GM12873 (cell line): Measurements from ENCODE around the gene NCKAP1.
A peak's percentile ranks its signal among the peaks of the same experiment; 100 is the strongest.

Source experiments
- TF ChIP-seq, protein P1 (sequence below): IDR thresholded peaks from 2 replicates; pipeline ENCODE4 v1.5.1; 2012; ENCODE audit warnings: low read depth, mild to moderate bottlenecking, moderate library complexity, low read length, control low read depth; ENCODE audit not compliant: insufficient read depth; ENCODE audit errors: missing control alignments

The NCKAP1 gene

DNA sequence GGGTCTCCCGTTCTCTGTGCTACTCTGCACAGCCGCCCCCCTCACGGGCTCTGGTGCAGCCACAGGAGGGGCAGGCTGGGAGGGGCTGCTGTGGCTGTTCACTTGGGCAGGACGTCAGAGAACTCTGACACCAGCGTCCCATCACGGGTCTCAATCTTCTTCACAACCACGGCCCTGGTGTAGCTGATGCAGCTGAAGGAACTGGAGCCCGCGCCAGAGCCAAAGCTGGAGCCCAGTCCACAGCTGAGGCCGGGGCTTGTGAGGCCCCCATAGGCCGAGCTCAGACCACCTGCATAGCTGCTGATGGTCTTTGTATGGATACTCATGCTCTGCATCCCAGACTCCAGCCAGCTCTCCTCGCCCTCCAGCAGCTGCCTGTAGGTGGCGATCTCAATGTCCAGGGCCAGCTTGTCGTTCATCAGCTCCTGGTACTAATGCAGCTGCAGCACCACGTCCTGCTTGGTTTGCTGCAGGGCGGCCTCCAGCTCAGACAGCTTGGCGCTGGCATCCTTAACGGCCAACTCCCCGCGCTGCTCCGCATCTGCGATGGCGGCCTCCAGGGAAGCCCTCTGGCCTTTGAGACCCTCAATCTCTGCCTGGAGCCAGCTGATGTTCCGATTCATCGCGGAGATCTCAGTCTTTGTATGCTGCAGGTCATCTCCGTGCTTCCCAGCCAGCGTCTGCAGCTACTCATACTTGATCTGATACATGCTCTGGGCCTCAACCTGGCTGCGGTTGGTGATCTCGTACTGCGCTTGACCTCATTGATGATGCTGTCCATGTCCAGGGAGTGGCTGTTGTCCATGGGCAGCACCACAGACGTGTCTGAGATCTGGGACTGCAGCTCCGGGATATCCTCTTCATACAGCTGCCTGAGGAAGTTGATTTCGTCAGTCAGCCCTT, 32.9 kb upstream of the NCKAP1 start:
- TF ChIP-seq, protein P1, sequence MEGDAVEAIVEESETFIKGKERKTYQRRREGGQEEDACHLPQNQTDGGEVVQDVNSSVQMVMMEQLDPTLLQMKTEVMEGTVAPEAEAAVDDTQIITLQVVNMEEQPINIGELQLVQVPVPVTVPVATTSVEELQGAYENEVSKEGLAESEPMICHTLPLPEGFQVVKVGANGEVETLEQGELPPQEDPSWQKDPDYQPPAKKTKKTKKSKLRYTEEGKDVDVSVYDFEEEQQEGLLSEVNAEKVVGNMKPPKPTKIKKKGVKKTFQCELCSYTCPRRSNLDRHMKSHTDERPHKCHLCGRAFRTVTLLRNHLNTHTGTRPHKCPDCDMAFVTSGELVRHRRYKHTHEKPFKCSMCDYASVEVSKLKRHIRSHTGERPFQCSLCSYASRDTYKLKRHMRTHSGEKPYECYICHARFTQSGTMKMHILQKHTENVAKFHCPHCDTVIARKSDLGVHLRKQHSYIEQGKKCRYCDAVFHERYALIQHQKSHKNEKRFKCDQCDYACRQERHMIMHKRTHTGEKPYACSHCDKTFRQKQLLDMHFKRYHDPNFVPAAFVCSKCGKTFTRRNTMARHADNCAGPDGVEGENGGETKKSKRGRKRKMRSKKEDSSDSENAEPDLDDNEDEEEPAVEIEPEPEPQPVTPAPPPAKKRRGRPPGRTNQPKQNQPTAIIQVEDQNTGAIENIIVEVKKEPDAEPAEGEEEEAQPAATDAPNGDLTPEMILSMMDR, result peak; percentile 41

DNA sequence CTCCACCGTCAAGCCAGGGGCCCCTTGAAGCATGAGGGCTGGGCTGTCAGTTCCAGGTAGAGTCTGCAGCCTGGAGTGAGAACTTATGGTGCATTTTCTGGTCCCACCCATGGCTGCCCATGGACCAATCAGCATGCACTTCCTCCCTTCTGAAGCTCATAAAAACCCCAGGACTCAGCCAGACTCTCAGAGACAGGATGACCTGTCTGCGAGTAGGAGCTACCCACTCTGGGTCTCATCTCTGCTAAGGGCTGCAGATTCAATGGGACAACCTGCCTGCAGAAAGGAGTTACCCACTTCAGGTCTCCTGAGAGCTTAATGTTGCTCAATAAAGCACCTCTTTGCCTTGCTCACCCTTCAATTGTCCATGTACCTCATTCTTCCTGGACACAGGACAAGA, 30.9 kb upstream of the NCKAP1 start:
- TF ChIP-seq, protein P1, result no peak

DNA sequence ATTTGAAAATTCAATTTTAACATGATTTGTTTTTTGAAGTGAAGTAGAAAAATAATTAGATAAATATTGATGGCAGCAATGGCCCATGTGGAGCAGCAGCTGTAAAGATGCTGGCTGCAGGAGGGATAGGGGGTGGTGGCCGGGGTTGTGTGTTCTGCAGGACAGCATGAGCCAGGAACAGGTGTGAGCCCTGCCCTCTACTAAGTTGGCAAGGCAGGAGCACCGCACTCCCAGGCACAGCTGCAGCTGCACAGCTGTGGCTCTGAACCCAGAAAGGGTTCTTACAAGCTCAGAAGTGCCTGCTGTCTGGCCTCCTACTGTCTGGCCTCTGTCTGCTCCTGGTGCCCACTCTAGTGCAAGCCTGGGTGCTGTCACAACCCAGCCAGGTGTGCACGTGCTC, 30.3 kb upstream of the NCKAP1 start:
- TF ChIP-seq, protein P1, result no peak

DNA sequence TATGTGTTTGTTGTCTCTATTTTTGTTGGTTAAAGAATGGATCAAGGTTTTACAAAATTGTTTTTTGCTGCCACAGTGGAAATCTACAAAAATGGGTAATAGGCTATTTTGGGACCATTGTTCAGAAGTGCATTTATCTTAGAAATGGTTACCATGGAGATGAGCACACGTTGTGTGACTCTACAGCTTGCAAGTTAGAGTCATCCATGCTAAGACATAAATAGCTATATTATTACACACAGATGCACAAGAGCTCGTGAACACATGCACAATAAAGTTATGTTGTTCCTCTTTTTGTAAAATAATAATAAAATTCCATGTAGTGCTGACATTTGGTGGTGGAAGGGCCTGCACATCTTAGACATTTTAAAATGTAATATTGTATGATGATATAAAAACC, 24.8 kb upstream of the NCKAP1 start:
- TF ChIP-seq, protein P1, result no peak

DNA sequence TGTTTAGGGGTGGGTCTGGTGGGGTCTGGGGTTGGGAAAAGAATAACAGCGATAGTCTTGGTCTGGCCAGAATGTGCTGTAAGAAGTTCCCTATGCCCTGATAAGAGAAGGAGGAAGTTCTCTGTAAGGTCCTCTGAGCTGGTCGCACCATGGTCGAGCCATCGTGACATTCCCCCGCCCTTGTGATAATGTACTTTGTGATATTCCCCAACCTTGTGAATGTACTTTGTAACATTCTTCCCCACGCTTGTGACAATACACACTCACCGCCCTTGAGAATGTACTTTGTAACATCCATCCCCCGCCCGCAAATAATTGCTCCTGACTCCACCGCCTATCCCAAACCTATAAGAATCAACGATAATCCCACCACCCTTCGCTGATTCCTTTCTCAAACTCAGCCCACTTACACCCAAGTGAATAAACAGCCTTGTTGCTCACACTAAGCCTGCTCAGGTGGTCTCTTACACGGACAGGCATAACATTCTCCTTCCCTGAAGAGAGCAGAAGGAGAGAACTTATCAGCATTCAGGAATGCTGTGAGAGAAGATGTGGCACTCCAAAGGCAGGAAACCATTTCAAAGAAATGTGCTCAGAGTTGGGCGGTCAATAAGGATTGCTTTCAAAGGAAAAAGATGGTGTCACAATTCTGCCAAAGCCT, 22.4 kb upstream of the NCKAP1 start:
- TF ChIP-seq, protein P1, result no peak

DNA sequence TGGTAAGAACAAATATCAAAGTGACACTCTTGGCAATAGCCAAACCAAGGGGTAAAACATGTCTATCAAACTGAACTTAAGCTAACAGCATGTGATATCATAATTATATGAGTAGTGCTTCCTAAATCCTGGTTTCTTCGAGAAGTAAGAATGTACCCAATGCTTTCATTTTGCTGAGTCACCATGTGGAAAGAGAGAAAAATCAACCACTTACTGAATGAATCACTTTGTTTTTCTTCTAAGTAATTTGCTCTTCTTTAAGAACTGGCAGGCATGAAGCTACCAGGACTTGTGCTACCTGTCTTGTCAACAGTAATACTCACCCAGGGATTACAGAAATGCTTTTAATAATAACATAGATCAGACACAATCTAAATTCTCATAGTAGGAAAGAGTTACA, 21.3 kb upstream of the NCKAP1 start:
- TF ChIP-seq, protein P1, result no peak

DNA sequence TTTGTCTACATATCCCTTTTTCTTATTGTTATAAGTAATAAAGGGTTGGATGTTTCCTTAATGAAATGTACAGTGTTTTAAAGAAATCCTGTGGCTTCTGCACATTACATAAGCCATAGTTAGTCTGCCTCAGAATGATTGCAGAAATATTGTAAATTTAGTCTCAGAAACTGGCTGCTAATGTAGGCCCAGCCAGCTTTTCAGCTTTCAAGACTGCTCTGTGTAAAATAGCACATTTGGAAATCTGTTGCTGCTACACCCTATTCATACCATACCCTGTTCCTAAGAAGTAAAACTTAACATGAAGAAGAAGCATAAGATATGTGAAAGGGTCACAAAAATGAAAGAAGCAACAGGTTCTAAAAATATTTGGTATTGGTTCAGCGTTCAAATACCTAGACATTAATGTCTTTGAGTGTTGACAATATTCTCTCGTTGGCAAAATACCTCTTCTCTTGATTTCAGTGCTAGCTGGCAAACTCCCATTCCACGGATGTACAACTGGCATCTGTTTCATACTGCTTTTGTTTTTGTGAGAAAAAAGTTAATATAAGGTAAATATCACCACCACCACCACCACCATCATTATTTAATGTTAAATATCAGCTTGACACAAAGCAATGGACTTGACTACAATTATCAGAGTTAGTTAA, 19.2 kb upstream of the NCKAP1 start:
- TF ChIP-seq, protein P1, result no peak
